Gastrocnemius medialis (tissue), 4 donors: ENCODE results near the gene ZNF366.

Experiments used
- POLR2A ChIP-seq, 2 donors: fragments of 450-650 bp; IDR thresholded peaks; one replicate each; pipeline ENCODE4 v1.6.1; 2017; ENCODE audit warnings: antibody characterized with exemption in 2 of 2, mild to moderate bottlenecking in 2 of 2, moderate library complexity in 2 of 2
- TF ChIP-seq, protein P1 (sequence below), 5 experiments: fragments of 450-650 bp in 3 of 5; fragments of 200-600 bp in 2 of 5; sonication (generic) in 2 of 5; IDR thresholded peaks in 4 of 5; conservative IDR thresholded peaks in 1 of 5; 1 replicate in 4 of 5; 2 replicates in 1 of 5; pipeline ENCODE4 v1.5.1; 2016 to 2019; ENCODE audit warnings: antibody characterized with exemption in 5 of 5, mild to moderate bottlenecking in 3 of 5, moderate library complexity in 3 of 5

DNA sequence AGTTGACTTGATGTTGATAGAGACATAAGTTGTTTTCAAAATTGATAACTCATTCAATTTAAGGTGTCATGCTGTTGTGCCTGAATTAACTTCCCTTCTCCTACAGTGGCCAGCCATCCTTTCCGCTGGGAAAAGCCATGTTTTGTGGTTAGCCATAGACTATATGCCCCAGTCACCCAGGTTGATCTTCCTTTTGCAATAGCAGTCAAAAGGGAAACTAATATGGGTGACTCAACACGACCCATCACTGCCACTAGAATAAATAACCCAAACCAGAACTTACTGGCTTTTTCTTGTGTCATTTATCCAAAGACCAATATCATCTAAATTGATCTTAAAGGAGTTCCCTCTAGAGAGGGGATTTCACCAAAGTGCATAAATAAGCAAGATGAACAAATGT lies 99.7 kb downstream of the ZNF366 start:
- TF ChIP-seq, protein P1, sequence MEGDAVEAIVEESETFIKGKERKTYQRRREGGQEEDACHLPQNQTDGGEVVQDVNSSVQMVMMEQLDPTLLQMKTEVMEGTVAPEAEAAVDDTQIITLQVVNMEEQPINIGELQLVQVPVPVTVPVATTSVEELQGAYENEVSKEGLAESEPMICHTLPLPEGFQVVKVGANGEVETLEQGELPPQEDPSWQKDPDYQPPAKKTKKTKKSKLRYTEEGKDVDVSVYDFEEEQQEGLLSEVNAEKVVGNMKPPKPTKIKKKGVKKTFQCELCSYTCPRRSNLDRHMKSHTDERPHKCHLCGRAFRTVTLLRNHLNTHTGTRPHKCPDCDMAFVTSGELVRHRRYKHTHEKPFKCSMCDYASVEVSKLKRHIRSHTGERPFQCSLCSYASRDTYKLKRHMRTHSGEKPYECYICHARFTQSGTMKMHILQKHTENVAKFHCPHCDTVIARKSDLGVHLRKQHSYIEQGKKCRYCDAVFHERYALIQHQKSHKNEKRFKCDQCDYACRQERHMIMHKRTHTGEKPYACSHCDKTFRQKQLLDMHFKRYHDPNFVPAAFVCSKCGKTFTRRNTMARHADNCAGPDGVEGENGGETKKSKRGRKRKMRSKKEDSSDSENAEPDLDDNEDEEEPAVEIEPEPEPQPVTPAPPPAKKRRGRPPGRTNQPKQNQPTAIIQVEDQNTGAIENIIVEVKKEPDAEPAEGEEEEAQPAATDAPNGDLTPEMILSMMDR (IDR thresholded peaks at IDR 0.05 in 4 of 5, conservative IDR thresholded peaks at IDR 0.05 in 1 of 5): no peak
- TF ChIP-seq POLR2A (IDR thresholded peaks at IDR 0.05): no peak
